A673 (cell line): ENCODE data around the gene RAB3IL1. TPM values are rescaled to one million over a fixed set of nuclear protein-coding genes. Genes with fewer than 3 reads are reported as not detected.

Source experiments
- BruUV-seq: library from RNA; stranded (reverse); fragments of 400-500 nt; replicated peaks from 2 replicates; lab custom pipeline; 2021; lab: Mats Ljungman, UMichigan
- CTCF ChIA-PET: fragments of 300-600 bp; sonication (Branson Sonifier 250); formaldehyde crosslinking; loops from one replicate; lab custom pipeline; 2022; ENCODE audit warnings: antibody characterized with exemption; lab: Charles Lee
- POLR2A ChIA-PET: fragments of 300-600 bp; sonication (Branson Sonifier 250); formaldehyde crosslinking; loops from one replicate; lab custom pipeline; 2022; ENCODE audit warnings: antibody characterized with exemption; ENCODE audit not compliant: low non-redundant PET; lab: Charles Lee
- DNase-seq: peaks from one replicate; pipeline ENCODE4 v3.0.0-alpha.2; 2015; ENCODE audit warnings: low spot score
- H3K27ac ChIP-seq: fragments of 200-600 bp; sonication (generic); 2 replicates; pipeline ENCODE4 v1.5.1; 2016; ENCODE audit warnings: mixed run types, low read depth, mild to moderate bottlenecking, mixed read lengths, antibody characterized with exemption, low read length; ENCODE audit not compliant: poor library complexity, severe bottlenecking
- H3K27me3 ChIP-seq: fragments of 200-600 bp; sonication (generic); replicated peaks from 2 replicates; pipeline ENCODE4 v1.6.1; 2017; ENCODE audit warnings: mixed run types, low read depth, mild to moderate bottlenecking, mixed read lengths, antibody characterized with exemption, low read length; ENCODE audit not compliant: insufficient read depth, poor library complexity
- H3K36me3 ChIP-seq: fragments of 200-600 bp; sonication (generic); 2 replicates; pipeline ENCODE4 v1.6.1; 2016; ENCODE audit warnings: mixed run types, mild to moderate bottlenecking, mixed read lengths, antibody characterized with exemption, low read length; ENCODE audit not compliant: insufficient read depth, poor library complexity, severe bottlenecking
- H3K4me1 ChIP-seq: fragments of 200-600 bp; sonication (generic); 2 replicates; pipeline ENCODE4 v1.6.1; 2017; ENCODE audit warnings: mixed run types, mild to moderate bottlenecking, mixed read lengths, antibody characterized with exemption, low read length; ENCODE audit not compliant: insufficient read depth, poor library complexity, severe bottlenecking
- H3K4me3 ChIP-seq: fragments of 200-600 bp; sonication (generic); 2 replicates; pipeline ENCODE4 v1.5.1; 2016; ENCODE audit warnings: low read depth, mixed run types, mild to moderate bottlenecking, mixed read lengths, low read length; ENCODE audit not compliant: poor library complexity, severe bottlenecking
- H3K9me3 ChIP-seq: fragments of 200-600 bp; sonication (generic); 2 replicates; pipeline ENCODE4 v1.6.1; 2016; ENCODE audit warnings: mixed run types, low read depth, mild to moderate bottlenecking, mixed read lengths, antibody characterized with exemption, low read length; ENCODE audit not compliant: poor library complexity, severe bottlenecking
- EZH2 ChIP-seq: fragments of 200-600 bp; sonication (generic); IDR thresholded peaks from 2 replicates; pipeline ENCODE4 v1.6.1; 2017; ENCODE audit warnings: borderline replicate concordance, low read depth, mild to moderate bottlenecking, mixed read lengths, antibody characterized with exemption, low read length; ENCODE audit not compliant: poor library complexity, severe bottlenecking
- intact Hi-C: fragments of 100-400 bp; cut with micrococcal nuclease; formaldehyde crosslinking; loops from one replicate; pipeline ENCODE4 v1.10.0; 2022; ENCODE audit not compliant: unreplicated experiment
- total RNA-seq: library from RNA; stranded (reverse); gene quantifications from 2 replicates; pipeline ENCODE4 v1.2.3, GENCODE V29; 2021
- TF ChIP-seq, protein P1 (sequence below): fragments of 300-800, 200-600 bp; sonication (generic); conservative IDR thresholded peaks from 2 replicates; pipeline ENCODE4 v1.5.1; 2017; ENCODE audit warnings: low read depth, mild to moderate bottlenecking, antibody characterized with exemption, low read length, moderate library complexity, mixed read lengths

Gene RAB3IL1
- total RNA-seq, 1 experiment from 2014 or later, result 21.9 TPM

DNA sequence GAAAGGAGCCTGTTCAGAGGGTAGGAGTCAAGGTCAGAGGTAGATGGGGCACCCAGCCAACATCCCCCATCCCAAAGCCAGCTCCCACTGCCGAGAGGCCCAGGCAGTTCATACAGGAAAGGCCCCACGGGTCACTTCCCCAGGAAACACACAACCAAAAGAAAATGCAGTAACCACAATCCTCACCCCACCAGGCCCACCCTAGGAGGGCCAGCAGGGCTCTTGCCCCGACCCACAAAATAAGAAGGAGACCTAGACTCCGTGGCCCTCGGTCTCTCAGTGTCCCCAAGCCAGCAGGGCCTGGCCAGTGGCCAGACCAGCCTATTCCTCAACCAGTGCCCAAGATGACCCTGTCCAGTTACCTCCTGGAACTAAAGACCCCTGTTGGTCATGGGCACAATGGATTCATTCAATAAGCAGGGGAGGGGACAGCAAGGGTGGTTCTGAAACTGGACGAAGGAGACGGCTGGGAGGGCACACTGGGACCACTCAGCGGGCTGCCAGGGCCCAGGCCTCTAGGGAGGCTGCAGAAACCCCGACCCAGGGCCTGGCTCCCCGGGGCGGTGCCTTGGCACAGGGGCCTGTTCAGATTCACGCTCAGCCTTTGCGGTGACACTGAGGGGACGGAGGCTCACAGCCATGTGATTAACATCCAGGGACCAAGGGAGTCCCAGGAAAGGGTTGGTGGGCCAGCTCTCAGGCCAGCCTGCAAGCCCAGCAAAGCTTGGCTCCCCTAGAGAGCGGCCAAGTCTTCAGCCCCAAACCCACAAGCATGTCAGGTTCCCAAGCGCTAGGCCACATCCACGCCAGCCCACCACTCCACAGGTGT lies 5.5 kb downstream of the RAB3IL1 start:
- ChIA-PET POLR2A (no interaction called here), CTCF (interaction anchor here (0.6 kb wide), 1 partner anchor 22 kb away, joined by 3 read pairs; no protein-coding TSS in a partner anchor)
- intact Hi-C loops, result no loop called here
- no peaks in the 10 kb centered on the region for H3K9me3 ChIP-seq
- BruUV-seq, result no TSS peak
- H3K27ac ChIP-seq, result no peak overlapping the region
- no peaks in the 10 kb centered on the region for H3K36me3 ChIP-seq
- DNase-seq, result no peak
- H3K4me1 ChIP-seq, result no peaks in the 10 kb centered on the region
- TF ChIP-seq, protein P1, sequence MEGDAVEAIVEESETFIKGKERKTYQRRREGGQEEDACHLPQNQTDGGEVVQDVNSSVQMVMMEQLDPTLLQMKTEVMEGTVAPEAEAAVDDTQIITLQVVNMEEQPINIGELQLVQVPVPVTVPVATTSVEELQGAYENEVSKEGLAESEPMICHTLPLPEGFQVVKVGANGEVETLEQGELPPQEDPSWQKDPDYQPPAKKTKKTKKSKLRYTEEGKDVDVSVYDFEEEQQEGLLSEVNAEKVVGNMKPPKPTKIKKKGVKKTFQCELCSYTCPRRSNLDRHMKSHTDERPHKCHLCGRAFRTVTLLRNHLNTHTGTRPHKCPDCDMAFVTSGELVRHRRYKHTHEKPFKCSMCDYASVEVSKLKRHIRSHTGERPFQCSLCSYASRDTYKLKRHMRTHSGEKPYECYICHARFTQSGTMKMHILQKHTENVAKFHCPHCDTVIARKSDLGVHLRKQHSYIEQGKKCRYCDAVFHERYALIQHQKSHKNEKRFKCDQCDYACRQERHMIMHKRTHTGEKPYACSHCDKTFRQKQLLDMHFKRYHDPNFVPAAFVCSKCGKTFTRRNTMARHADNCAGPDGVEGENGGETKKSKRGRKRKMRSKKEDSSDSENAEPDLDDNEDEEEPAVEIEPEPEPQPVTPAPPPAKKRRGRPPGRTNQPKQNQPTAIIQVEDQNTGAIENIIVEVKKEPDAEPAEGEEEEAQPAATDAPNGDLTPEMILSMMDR, result no peak
- no peak for TF ChIP-seq EZH2
- H3K27me3 ChIP-seq, result no peaks in the 10 kb centered on the region
- H3K4me3 ChIP-seq, result no peak overlapping the region

DNA sequence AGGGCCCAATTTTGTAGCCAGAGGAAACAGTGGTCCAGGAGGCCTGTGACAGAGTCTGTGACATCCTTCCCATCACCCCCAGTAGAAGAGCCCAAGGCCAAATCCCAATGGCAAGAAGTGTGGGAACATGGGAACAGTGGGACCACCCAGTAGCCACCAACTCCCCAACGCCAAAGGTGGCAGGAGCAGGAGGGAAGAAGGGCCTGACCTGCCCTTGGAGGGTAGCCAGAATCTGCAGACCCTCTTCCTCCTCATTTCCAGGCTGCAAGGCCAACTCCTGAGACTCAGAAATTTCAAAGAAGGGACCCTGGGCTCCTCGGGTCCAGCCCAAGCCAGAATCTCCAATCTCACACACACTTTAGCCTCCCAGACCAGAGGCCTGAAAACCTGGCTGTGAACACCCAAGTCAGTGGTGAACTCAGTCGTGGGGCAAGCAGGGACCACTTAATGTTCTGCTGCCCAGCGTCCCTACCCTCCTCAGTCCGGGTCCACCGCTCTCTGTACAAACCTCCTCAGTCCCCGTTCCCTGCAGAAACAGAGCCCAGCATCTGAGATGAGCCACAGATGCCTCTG lies 6.2 kb downstream of the RAB3IL1 start:
- Histone ChIP-seq H3K4me3 (no peak overlapping the region), H3K27me3 (no peaks in the 10 kb centered on the region), H3K36me3 (peaks cover 4% of the 10 kb centered on the region), H3K27ac (no peak overlapping the region), H3K4me1 (no peaks in the 10 kb centered on the region), H3K9me3 (no peaks in the 10 kb centered on the region)
- no TSS peak for BruUV-seq
- TF ChIP-seq, protein P1, result no peak
- no peak for TF ChIP-seq EZH2
- no peak for DNase-seq
- POLR2A ChIA-PET, result no interaction called here
- CTCF ChIA-PET, result no interaction called here
- intact Hi-C loops, result no loop called here

DNA sequence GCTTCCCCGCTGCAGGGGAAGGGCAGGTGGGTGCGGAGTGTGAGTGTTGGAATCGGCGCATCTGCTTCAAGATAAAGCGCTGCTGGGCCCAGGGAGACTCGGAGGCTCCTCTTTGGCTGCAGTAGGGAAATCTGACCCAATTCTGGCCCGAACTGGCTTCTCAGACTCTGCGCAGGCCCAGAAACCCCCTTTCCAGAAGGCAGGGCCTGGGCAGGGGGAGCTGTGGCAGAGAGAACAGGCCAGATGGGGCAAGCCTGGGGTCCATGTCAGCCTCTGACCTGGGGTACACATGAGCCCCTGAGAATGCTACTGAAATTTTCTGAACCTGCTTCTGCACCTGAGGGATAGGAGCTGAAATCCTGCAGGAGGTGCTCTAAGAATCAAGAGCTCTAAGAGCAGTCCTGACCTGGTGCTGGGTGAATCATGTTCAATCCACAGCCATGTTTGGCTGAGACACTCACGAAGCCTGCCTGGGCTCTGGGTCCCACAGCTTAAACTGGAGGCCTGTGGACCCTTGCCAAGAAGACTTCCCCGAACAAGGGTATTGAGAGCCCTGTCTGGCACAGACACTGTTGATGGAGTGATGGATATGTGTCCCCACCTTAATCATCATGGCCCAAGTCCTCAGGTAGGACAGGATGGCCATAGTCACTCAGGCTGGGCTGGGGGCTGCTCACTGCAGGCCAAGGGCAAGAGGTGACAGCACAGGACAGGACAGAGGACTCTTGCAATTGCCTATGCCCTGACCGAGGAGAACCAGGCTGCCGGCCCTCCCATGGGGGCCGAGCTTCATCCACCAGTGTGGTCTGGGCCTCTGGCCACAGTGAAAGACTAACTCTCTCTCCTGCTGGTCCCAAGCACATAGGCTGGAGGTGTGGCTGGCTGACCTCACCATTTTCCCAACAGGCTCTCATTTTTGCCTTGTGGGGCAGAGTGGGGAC lies 6.9 kb downstream of the RAB3IL1 start:
- no peak for TF ChIP-seq EZH2
- TF ChIP-seq, protein P1, result no peak
- CTCF ChIA-PET, result no interaction called here

More for the DNA sequence above, 6.9 kb downstream of the RAB3IL1 start:
- Histone ChIP-seq H3K27me3 (no peaks in the 10 kb centered on the region), H3K4me1 (no peaks in the 10 kb centered on the region), H3K9me3 (no peaks in the 10 kb centered on the region), H3K36me3 (peaks cover 5% of the 10 kb centered on the region), H3K27ac (no peak overlapping the region), H3K4me3 (no peak overlapping the region)
- intact Hi-C loops, result no loop called here
- BruUV-seq, result no TSS peak
- POLR2A ChIA-PET, result no interaction called here
- no peak for DNase-seq
